Right lobe of liver (tissue), 4 donors: Measurements from ENCODE around the gene GRB10.

Source experiments
- CTCF ChIP-seq, 4 donors: fragments of 200-600 bp in 3 of 4; fragments of 450-650 bp in 1 of 4; IDR thresholded peaks; one replicate each; pipeline versions ENCODE4 v1.5.1 to v1.8.0; 2016 to 2022; ENCODE audit warnings: antibody characterized with exemption in 4 of 4, mild to moderate bottlenecking in 2 of 4
- POLR2A ChIP-seq: fragments of 450-650 bp; IDR thresholded peaks from one replicate; pipeline ENCODE4 v1.6.1; 2017; ENCODE audit warnings: antibody characterized with exemption, mild to moderate bottlenecking
- donor health status: DM: no; HTN: no; CAD: no.
- donor health status: DM: no; HTN: no; CAD: no.
- donor health status: DM: no; HTN: yes; CAD: no.

GRCh38 chr7:50727072-50727471 lies 55.6 kb downstream of the GRB10 start:
- TF ChIP-seq CTCF (IDR thresholded peaks at IDR 0.05) (no peak), POLR2A (no peak)
